Measurements from ENCODE around the gene DOCK10. TPM values are rescaled to one million over a fixed set of nuclear protein-coding genes. Genes with fewer than 3 reads are reported as not detected.

The DOCK10 gene
- total and polyA plus RNA-seq, 2 donors (not counting 1 experiment from before 2014, with no cell fraction given): 49.5 to 139 TPM

DNA sequence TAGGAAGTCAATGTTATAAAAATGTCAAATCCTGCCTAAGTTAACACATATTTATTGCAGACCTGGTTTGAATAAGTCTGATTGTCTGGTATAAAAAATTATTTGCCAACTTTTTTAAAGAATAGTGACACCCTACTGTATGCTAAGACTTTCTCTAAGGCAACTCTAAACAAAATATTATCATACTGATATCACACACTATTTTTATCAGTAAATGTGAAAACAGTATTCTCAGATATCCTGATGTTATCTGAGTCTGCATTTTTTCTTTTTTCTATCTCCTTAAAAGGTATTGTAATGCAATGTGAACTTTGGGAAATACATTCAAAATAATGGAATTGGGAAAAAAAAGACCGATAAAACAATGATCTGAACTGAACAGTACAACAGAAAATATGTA lies 127.1 kb downstream of the DOCK10 start:
- H3K9me3 ChIP-seq (ENCODE audit: control extremely low read depth in 1 of 3, control insufficient read depth in 2 of 3, insufficient read depth in 1 of 3, low read length in 2 of 3): no peaks in the 10 kb centered on the region
- peaks cover 9 to 45% of the 10 kb centered on the region in 2 experiments for H3K36me3 ChIP-seq (replicated peaks in 1 of 2; ENCODE audit: control extremely low read depth in 1 of 2, control insufficient read depth in 1 of 2, extremely low read depth in 1 of 2, insufficient read depth in 2 of 2, low read length in 1 of 2)
- peaks cover 16 to 25% of the 10 kb centered on the region in 2 donors for H3K4me1 ChIP-seq (ENCODE audit: control insufficient read depth in 2 of 2, insufficient read depth in 2 of 2, low read length in 2 of 2)
- Mint-ChIP-seq H3K4me1 (peaks cover 18% of the 10 kb centered on the region), H3K27ac (no peak overlapping the region), H3K4me3 (no peak overlapping the region), H3K9me3 (ENCODE audit: insufficient read depth) (no peaks in the 10 kb centered on the region), H3K27me3 (no peaks in the 10 kb centered on the region)
- no CpG with 5 or more reads among the region's 1 CpG for WGBS (ENCODE audit: insufficient coverage)
- peaks cover 97% of the 10 kb centered on the region for H3K79me2 ChIP-seq (ENCODE audit: control insufficient read depth, insufficient read depth, low read length)
- no peak overlapping the region for H2AFZ ChIP-seq (ENCODE audit: insufficient read depth, low read depth, low read length, poor library complexity, severe bottlenecking)
- TF ChIP-seq, protein P1, sequence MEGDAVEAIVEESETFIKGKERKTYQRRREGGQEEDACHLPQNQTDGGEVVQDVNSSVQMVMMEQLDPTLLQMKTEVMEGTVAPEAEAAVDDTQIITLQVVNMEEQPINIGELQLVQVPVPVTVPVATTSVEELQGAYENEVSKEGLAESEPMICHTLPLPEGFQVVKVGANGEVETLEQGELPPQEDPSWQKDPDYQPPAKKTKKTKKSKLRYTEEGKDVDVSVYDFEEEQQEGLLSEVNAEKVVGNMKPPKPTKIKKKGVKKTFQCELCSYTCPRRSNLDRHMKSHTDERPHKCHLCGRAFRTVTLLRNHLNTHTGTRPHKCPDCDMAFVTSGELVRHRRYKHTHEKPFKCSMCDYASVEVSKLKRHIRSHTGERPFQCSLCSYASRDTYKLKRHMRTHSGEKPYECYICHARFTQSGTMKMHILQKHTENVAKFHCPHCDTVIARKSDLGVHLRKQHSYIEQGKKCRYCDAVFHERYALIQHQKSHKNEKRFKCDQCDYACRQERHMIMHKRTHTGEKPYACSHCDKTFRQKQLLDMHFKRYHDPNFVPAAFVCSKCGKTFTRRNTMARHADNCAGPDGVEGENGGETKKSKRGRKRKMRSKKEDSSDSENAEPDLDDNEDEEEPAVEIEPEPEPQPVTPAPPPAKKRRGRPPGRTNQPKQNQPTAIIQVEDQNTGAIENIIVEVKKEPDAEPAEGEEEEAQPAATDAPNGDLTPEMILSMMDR (IDR thresholded peaks at IDR 0.05): no peak
- H3K4me3 ChIP-seq (ENCODE audit: control extremely low read depth in 1 of 5, extremely low read depth in 1 of 5, insufficient read depth in 1 of 5, low read depth in 2 of 5, low read length in 4 of 5): no peak overlapping the region
- no peak overlapping the region for H3K9ac ChIP-seq (ENCODE audit: low read length)
- DNase-seq: no peak
- H3K4me2 ChIP-seq (replicated peaks; ENCODE audit: low read depth, low read length, poor library complexity, severe bottlenecking): no peak overlapping the region
- intact Hi-C loops (cut with micrococcal nuclease): no loop called here
- POLR2A ChIA-PET: no interaction called here
- CTCF ChIA-PET: no interaction called here
- H3K27me3 ChIP-seq (replicated peaks in 1 of 4; ENCODE audit: control extremely low read depth in 1 of 4, control insufficient read depth in 3 of 4, insufficient read depth in 4 of 4, low read length in 3 of 4): no peaks in the 10 kb centered on the region
- peaks cover 5% of the 10 kb centered on the region for H4K20me1 ChIP-seq (ENCODE audit: control insufficient read depth, insufficient read depth, low read length, poor library complexity, severe bottlenecking)
- ATAC-seq (ENCODE audit: low read depth): no peak
- no peak overlapping the region for H3K27ac ChIP-seq (ENCODE audit: low read length in 2 of 2)

DNA sequence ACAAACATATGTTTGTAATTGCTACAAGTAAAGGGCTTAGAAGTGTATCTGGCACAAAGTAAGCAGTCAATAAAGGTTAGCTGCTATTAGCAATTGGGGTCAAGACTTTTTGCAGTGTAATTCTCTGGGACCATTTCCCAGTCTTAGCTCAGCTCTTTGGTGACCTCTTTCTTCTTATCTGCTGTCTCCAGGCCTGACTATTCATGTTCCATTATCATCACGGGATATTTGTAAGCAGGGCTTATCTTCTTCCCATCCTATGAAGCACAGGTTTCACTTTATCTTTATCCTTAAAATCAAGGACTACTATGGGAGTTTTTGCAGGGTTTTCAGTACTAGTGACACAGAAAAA lies 131.7 kb downstream of the DOCK10 start:
- Histone ChIP-seq H3K9ac (ENCODE audit: low read length) (no peak overlapping the region), H3K4me1 (ENCODE audit: control insufficient read depth in 2 of 2, insufficient read depth in 2 of 2, low read length in 2 of 2) (peaks cover 9 to 13% of the 10 kb centered on the region in 2 donors), H3K9me3 (ENCODE audit: control extremely low read depth in 1 of 3, control insufficient read depth in 2 of 3, insufficient read depth in 1 of 3, low read length in 2 of 3) (no peaks in the 10 kb centered on the region), H2AFZ (ENCODE audit: insufficient read depth, low read depth, low read length, poor library complexity, severe bottlenecking) (no peak overlapping the region), H3K27me3 (replicated peaks in 1 of 4; ENCODE audit: control extremely low read depth in 1 of 4, control insufficient read depth in 3 of 4, insufficient read depth in 4 of 4, low read length in 3 of 4) (no peaks in the 10 kb centered on the region), H3K79me2 (ENCODE audit: control insufficient read depth, insufficient read depth, low read length) (peaks cover 95% of the 10 kb centered on the region), H3K4me3 (ENCODE audit: control extremely low read depth in 1 of 5, extremely low read depth in 1 of 5, insufficient read depth in 1 of 5, low read depth in 2 of 5, low read length in 4 of 5) (no peak overlapping the region), H3K4me2 (replicated peaks; ENCODE audit: low read depth, low read length, poor library complexity, severe bottlenecking) (no peak overlapping the region), H3K36me3 (replicated peaks in 1 of 2; ENCODE audit: control extremely low read depth in 1 of 2, control insufficient read depth in 1 of 2, extremely low read depth in 1 of 2, insufficient read depth in 2 of 2, low read length in 1 of 2) (peaks cover 5 to 52% of the 10 kb centered on the region in 2 experiments), H4K20me1 (ENCODE audit: control insufficient read depth, insufficient read depth, low read length, poor library complexity, severe bottlenecking) (peaks cover 15% of the 10 kb centered on the region), H3K27ac (ENCODE audit: low read length in 2 of 2) (peak overlapping the region in 1 of 2 donors; percentile 7)
- TF ChIP-seq EZH2 (IDR thresholded peaks at IDR 0.05; ENCODE audit: borderline replicate concordance, insufficient read depth, low read depth, low read length, poor library complexity, severe bottlenecking): no peak
- TF ChIP-seq, protein P1 (IDR thresholded peaks at IDR 0.05): no peak
- H3K27me3 Mint-ChIP-seq: no peaks in the 10 kb centered on the region
- CTCF ChIA-PET: interaction anchor here (1.2 to 1.9 kb wide), 2 partner anchors 18 to 1074 kb away, joined by 3 to 5 read pairs; no protein-coding TSS in a partner anchor
- no peak overlapping the region for H3K4me3 Mint-ChIP-seq
- H3K9me3 Mint-ChIP-seq (ENCODE audit: insufficient read depth): no peaks in the 10 kb centered on the region
- peaks cover 35% of the 10 kb centered on the region for H3K4me1 Mint-ChIP-seq
- no CpG with 5 or more reads among the region's 1 CpG for WGBS (ENCODE audit: insufficient coverage)
- ATAC-seq (ENCODE audit: low read depth) (no peak), DNase-seq (no peak)
- intact Hi-C loops (cut with micrococcal nuclease): loop anchor here (2.0 kb wide), 1 partner anchor 18 kb away; no protein-coding TSS in a partner anchor
- H3K27ac Mint-ChIP-seq: peak overlapping the region; percentile 88
- POLR2A ChIA-PET: interaction anchor here (1.3 kb wide), 1 partner anchor 14 kb away, joined by 3 read pairs; no protein-coding TSS in a partner anchor
